ENCODE measurements around the gene TMEM98.
"Not testable (repeated sequence)": the region's sequence is repeated elsewhere in the genome, so short reads cannot be mapped to it uniquely, and the experiment has no call there.

TMEM98 gene

DNA sequence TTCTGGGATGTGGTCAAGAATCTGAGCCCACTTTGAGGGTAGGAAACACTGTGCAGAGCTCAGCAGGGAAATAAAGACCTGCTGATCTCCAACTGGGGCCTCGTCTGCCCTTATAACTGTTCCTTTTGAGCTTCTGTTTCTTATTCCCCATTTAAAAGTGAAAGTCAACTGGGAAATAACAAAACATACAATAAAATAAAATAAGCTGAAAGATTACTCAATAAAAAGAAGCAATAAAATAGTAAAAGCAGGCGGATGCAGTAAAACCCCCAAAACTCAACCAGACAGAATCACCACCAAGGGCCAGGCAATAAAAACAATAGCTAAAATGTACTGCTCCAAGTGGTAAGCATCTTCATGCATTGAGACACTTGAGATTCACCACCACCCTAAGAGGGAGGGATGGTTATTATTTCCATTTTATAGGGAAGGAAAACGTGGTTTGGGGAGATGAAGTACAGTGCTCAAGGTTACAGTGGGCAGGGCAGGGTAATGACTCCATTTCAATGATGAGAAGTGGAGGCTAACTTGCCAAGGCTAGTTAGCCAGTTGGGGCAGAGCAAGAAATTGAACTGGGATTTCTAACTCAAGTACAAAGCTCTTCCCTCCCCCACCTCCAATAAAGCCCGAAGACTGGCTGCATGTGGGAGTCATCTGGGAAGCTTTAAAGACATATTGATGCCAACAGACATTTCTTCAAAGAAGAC, 57.2 kb downstream of the TMEM98 start:
- no peak for ATAC-seq
- TF ChIP-seq RARB (CRISPR knock-in tag; IDR thresholded peaks at IDR 0.05), result no peak
- TF ChIP-seq, protein P1, sequence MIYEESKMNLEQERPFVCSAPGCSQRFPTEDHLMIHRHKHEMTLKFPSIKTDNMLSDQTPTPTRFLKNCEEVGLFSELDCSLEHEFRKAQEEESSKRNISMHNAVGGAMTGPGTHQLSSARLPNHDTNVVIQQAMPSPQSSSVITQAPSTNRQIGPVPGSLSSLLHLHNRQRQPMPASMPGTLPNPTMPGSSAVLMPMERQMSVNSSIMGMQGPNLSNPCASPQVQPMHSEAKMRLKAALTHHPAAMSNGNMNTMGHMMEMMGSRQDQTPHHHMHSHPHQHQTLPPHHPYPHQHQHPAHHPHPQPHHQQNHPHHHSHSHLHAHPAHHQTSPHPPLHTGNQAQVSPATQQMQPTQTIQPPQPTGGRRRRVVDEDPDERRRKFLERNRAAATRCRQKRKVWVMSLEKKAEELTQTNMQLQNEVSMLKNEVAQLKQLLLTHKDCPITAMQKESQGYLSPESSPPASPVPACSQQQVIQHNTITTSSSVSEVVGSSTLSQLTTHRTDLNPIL (CRISPR knock-in tag; IDR thresholded peaks at IDR 0.05; ENCODE audit: low read depth), result no peak
- no peak for TF ChIP-seq ZFP30 (CRISPR knock-in tag; IDR thresholded peaks at IDR 0.05)
- TF ChIP-seq CSDC2 (CRISPR knock-in tag; IDR thresholded peaks at IDR 0.05), result no peak

DNA sequence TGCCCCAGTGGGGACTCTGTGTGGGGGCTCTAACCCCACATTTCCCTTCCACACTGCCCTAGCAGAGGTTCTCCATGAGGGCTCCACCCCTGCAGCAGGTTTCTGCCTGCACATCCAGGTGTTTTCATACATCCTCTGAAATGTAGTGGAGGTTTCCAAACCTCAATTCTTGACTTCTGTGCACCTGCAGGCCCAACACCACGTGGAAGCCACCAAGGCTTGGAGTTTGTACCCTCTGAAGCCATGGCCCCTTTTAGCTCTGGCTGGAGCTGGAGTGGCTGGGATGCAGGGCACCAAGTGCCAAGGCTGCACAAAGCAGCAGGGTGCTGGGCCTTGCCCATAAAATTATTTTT, 59.5 kb downstream of the TMEM98 start:
- ATAC-seq, result not testable (repeated sequence)

DNA sequence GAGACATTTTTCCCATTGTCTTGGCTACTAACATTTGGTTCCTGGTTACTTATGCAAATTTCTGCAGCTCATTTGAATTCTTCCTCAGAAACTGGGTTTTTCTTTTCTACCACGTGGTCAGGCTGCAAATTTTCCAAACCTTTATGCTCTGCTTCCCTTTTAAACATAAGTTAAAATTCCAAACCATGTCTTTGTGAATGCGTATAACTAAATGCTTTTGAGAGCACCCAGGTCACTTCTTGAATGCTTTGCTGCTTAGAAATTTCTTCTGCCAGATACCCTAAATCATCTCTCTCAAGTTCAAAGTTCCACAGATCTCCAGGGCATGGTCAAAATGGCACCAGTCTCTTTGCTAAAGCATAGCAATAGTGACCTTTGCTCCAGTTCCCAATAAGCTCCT, 59.9 kb downstream of the TMEM98 start:
- not testable (repeated sequence) for ATAC-seq

DNA sequence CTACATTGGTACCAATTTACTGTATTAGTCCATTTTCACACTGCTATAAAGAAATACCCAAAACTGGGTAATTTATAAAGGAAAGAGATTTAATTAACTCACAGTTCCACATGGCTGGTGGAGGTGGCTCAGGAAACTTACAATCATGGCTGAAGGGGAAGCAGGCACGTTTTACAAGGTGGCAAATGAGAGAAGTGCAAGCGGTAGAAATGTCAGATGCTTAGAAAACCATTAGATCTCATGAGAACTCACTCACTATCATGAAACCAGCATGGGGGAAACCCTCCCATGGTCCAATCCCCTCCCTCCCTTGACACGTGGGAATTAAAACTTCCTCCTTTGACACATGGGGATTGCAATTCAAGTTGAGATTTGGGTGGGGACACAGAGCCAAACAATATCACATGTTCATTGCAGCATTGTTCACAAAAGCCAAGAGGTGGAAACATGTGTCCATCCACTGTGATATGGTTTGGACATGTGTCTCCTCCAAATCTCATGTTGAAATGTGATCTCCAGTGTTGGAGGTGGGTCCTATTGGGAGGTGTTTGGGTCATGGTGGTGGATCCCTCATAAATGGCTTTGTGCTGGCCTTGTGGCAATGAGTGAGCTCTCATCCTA, 60.6 kb downstream of the TMEM98 start:
- TF ChIP-seq ZNF70 (CRISPR knock-in tag; IDR thresholded peaks at IDR 0.05) (no peak), CSDC2 (CRISPR knock-in tag; IDR thresholded peaks at IDR 0.05) (no peak), SNAI2 (CRISPR knock-in tag; IDR thresholded peaks at IDR 0.05) (no peak), BACH2 (CRISPR knock-in tag; IDR thresholded peaks at IDR 0.05; ENCODE audit: borderline replicate concordance) (no peak)
- TF ChIP-seq, protein P1 (CRISPR knock-in tag; IDR thresholded peaks at IDR 0.05; ENCODE audit: low read depth), result no peak
- ATAC-seq, result no peak

DNA sequence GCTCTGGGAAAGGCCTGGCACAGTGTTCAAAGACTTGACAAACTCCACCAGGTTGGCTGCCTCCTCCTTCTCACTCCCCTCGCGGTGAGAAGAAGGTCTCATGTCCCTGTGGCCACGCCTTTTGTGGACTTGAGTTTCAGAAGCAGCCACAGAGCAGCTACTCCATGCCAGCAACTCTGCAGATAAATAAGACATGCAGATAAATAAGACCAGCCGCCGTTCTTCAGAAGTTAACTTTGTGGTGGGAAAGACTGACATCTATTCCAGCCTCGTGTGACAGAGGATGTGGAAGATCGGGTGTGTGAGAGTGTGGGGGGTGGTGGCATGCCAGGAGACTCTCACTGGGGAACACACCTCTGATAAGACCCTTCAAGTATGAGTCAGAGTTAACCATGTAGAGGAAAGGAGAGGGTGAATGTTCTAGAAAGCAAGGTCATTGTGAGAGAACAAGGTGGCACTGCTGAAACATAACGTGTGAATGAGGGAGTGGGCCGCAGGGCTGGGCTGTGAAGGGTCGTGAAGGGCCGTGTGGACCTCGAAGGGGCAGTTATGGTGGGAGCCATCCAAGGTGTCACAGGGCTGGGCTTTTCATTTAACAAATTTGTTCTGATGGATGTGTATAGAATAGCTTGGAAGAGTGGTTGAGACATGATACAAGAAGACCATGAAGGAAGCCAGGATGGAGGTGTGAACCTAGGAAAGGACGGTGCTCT, 64.5 kb downstream of the TMEM98 start:
- no peak for TF ChIP-seq TCF4 (CRISPR knock-in tag; IDR thresholded peaks at IDR 0.05; ENCODE audit: borderline replicate concordance)
- no peak for TF ChIP-seq ZFP30 (CRISPR knock-in tag; IDR thresholded peaks at IDR 0.05)
- TF ChIP-seq BACH2 (CRISPR knock-in tag; IDR thresholded peaks at IDR 0.05; ENCODE audit: borderline replicate concordance), result no peak
- TF ChIP-seq, protein P2, sequence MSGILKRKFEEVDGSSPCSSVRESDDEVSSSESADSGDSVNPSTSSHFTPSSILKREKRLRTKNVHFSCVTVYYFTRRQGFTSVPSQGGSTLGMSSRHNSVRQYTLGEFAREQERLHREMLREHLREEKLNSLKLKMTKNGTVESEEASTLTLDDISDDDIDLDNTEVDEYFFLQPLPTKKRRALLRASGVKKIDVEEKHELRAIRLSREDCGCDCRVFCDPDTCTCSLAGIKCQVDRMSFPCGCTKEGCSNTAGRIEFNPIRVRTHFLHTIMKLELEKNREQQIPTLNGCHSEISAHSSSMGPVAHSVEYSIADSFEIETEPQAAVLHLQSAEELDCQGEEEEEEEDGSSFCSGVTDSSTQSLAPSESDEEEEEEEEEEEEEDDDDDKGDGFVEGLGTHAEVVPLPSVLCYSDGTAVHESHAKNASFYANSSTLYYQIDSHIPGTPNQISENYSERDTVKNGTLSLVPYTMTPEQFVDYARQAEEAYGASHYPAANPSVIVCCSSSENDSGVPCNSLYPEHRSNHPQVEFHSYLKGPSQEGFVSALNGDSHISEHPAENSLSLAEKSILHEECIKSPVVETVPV (CRISPR knock-in tag; IDR thresholded peaks at IDR 0.05), result no peak
- no peak for TF ChIP-seq ZNF8 (CRISPR knock-in tag; IDR thresholded peaks at IDR 0.05)
- TF ChIP-seq, protein P3, sequence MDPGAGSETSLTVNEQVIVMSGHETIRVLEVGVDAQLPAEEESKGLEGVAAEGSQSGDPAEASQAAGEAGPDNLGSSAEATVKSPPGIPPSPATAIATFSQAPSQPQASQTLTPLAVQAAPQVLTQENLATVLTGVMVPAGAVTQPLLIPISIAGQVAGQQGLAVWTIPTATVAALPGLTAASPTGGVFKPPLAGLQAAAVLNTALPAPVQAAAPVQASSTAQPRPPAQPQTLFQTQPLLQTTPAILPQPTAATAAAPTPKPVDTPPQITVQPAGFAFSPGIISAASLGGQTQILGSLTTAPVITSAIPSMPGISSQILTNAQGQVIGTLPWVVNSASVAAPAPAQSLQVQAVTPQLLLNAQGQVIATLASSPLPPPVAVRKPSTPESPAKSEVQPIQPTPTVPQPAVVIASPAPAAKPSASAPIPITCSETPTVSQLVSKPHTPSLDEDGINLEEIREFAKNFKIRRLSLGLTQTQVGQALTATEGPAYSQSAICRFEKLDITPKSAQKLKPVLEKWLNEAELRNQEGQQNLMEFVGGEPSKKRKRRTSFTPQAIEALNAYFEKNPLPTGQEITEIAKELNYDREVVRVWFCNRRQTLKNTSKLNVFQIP (CRISPR knock-in tag; IDR thresholded peaks at IDR 0.05; ENCODE audit: borderline replicate concordance, low read depth), result no peak
- TF ChIP-seq PPARA (CRISPR knock-in tag; IDR thresholded peaks at IDR 0.05; ENCODE audit: borderline replicate concordance), result no peak
- TF ChIP-seq ZFP3 (CRISPR knock-in tag; IDR thresholded peaks at IDR 0.05), result no peak
- TF ChIP-seq RARB (CRISPR knock-in tag; IDR thresholded peaks at IDR 0.05), result no peak
- no peak for TF ChIP-seq ZC3H10 (CRISPR knock-in tag; IDR thresholded peaks at IDR 0.05)
- TF ChIP-seq, protein P1 (CRISPR knock-in tag; IDR thresholded peaks at IDR 0.05; ENCODE audit: low read depth), result no peak
- TF ChIP-seq CSDC2 (CRISPR knock-in tag; IDR thresholded peaks at IDR 0.05), result no peak
- TF ChIP-seq SNAI2 (CRISPR knock-in tag; IDR thresholded peaks at IDR 0.05), result no peak
- no peak for TF ChIP-seq ESRRG (CRISPR knock-in tag; IDR thresholded peaks at IDR 0.05)
- TF ChIP-seq, protein P4, sequence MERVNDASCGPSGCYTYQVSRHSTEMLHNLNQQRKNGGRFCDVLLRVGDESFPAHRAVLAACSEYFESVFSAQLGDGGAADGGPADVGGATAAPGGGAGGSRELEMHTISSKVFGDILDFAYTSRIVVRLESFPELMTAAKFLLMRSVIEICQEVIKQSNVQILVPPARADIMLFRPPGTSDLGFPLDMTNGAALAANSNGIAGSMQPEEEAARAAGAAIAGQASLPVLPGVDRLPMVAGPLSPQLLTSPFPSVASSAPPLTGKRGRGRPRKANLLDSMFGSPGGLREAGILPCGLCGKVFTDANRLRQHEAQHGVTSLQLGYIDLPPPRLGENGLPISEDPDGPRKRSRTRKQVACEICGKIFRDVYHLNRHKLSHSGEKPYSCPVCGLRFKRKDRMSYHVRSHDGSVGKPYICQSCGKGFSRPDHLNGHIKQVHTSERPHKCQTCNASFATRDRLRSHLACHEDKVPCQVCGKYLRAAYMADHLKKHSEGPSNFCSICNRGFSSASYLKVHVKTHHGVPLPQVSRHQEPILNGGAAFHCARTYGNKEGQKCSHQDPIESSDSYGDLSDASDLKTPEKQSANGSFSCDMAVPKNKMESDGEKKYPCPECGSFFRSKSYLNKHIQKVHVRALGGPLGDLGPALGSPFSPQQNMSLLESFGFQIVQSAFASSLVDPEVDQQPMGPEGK (CRISPR knock-in tag; IDR thresholded peaks at IDR 0.05; ENCODE audit: borderline replicate concordance), result no peak
- TF ChIP-seq OSR1 (CRISPR knock-in tag; IDR thresholded peaks at IDR 0.05), result no peak
- TF ChIP-seq, protein P5, sequence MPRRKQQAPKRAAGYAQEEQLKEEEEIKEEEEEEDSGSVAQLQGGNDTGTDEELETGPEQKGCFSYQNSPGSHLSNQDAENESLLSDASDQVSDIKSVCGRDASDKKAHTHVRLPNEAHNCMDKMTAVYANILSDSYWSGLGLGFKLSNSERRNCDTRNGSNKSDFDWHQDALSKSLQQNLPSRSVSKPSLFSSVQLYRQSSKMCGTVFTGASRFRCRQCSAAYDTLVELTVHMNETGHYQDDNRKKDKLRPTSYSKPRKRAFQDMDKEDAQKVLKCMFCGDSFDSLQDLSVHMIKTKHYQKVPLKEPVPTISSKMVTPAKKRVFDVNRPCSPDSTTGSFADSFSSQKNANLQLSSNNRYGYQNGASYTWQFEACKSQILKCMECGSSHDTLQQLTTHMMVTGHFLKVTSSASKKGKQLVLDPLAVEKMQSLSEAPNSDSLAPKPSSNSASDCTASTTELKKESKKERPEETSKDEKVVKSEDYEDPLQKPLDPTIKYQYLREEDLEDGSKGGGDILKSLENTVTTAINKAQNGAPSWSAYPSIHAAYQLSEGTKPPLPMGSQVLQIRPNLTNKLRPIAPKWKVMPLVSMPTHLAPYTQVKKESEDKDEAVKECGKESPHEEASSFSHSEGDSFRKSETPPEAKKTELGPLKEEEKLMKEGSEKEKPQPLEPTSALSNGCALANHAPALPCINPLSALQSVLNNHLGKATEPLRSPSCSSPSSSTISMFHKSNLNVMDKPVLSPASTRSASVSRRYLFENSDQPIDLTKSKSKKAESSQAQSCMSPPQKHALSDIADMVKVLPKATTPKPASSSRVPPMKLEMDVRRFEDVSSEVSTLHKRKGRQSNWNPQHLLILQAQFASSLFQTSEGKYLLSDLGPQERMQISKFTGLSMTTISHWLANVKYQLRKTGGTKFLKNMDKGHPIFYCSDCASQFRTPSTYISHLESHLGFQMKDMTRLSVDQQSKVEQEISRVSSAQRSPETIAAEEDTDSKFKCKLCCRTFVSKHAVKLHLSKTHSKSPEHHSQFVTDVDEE (CRISPR knock-in tag; IDR thresholded peaks at IDR 0.05), result no peak
- TF ChIP-seq GLIS3 (CRISPR knock-in tag; IDR thresholded peaks at IDR 0.05), result no peak
- no peak for TF ChIP-seq ISL1 (CRISPR knock-in tag; IDR thresholded peaks at IDR 0.05)
- no peak for ATAC-seq

Measured in SK-N-SH treated with all-trans-retinoic acid at 6 μM for 48 hours (cell line).